ENCODE measurements around the gene PXMP4. TPM values are rescaled to one million over a fixed set of nuclear protein-coding genes. Genes with fewer than 3 reads are reported as not detected.

The PXMP4 gene
- polyA plus RNA-seq, 2 of the 4 experiments (the other 2 are of a cell fraction) = 4.5 to 6.6 TPM

GRCh38 chr20:33653218-33653899 is 66.8 kb downstream of the PXMP4 start (continued):
- TF ChIP-seq BHLHE40 (IDR thresholded peaks at IDR 0.05; ENCODE audit: low read depth, low read length) (no peak), CEBPB (IDR thresholded peaks at IDR 0.05) (no peak), EP300 (IDR thresholded peaks at IDR 0.05) (no peak), CHD4 (IDR thresholded peaks at IDR 0.05; ENCODE audit: borderline replicate concordance) (no peak), BCL3 (IDR thresholded peaks at IDR 0.05) (no peak), CTCF (IDR thresholded peaks at IDR 0.05) (peak; percentile 87), FOSB (CRISPR knock-in tag; IDR thresholded peaks at IDR 0.05) (no peak), SMC3 (IDR thresholded peaks at IDR 0.05) (peak; percentile 88), PBX3 (IDR thresholded peaks at IDR 0.05) (peak; percentile 33; the same call in 1 of the 2 replicates), HMGXB4 (CRISPR knock-in tag; IDR thresholded peaks at IDR 0.05; ENCODE audit: borderline replicate concordance) (no peak)

Other genes with a start within 250 kb of the PXMP4 start
- gene CBFA2T2, start 230.2 kb downstream of the PXMP4 start, polyA plus RNA-seq (2011; rRNA removed) = 9.4 and 10.8 TPM in 2 replicates
- gene CBFA2T2, start 230.2 kb downstream of the PXMP4 start, polyA plus RNA-seq (2017; fragmentation: RNase III; extraction: RNeasy Plus Mini Kit Qiagen cat#74134 plus additional on column Dnase treatment) = 5.2 to 6.8 TPM (median 6.7 TPM) in 3 replicates
- 0.09 and 0.10 TPM in 2 replicates for gene C20orf144, start 58.0 kb downstream of the PXMP4 start, polyA plus RNA-seq (2011; rRNA removed)
- 0.09 to 0.12 TPM (median 0.12 TPM) in 3 replicates for gene C20orf144, start 58.0 kb downstream of the PXMP4 start, polyA plus RNA-seq (2017; fragmentation: RNase III; extraction: RNeasy Plus Mini Kit Qiagen cat#74134 plus additional on column Dnase treatment)
- not detected in 2 replicates for gene ACTL10, start 53.4 kb downstream of the PXMP4 start, polyA plus RNA-seq (2011; rRNA removed)
- gene ACTL10, start 53.4 kb downstream of the PXMP4 start, polyA plus RNA-seq (2017; fragmentation: RNase III; extraction: RNeasy Plus Mini Kit Qiagen cat#74134 plus additional on column Dnase treatment) = not detected in 3 replicates
- gene NECAB3, start 45.9 kb downstream of the PXMP4 start, polyA plus RNA-seq (2011; rRNA removed) = 9.3 and 10.7 TPM in 2 replicates
- 17.2 to 21.6 TPM (median 19.3 TPM) in 3 replicates for gene NECAB3, start 45.9 kb downstream of the PXMP4 start, polyA plus RNA-seq (2017; fragmentation: RNase III; extraction: RNeasy Plus Mini Kit Qiagen cat#74134 plus additional on column Dnase treatment)
- gene E2F1, start 33.9 kb downstream of the PXMP4 start, polyA plus RNA-seq (2011; rRNA removed) = 17.9 and 19.4 TPM in 2 replicates
- 32.8 to 35.8 TPM (median 33.5 TPM) in 3 replicates for gene E2F1, start 33.9 kb downstream of the PXMP4 start, polyA plus RNA-seq (2017; fragmentation: RNase III; extraction: RNeasy Plus Mini Kit Qiagen cat#74134 plus additional on column Dnase treatment)
- gene ZNF341, start 11.7 kb upstream of the PXMP4 start, polyA plus RNA-seq (2011; rRNA removed) = 2.1 and 2.7 TPM in 2 replicates
- 3.6 to 4.1 TPM (median 3.8 TPM) in 3 replicates for gene ZNF341, start 11.7 kb upstream of the PXMP4 start, polyA plus RNA-seq (2017; fragmentation: RNase III; extraction: RNeasy Plus Mini Kit Qiagen cat#74134 plus additional on column Dnase treatment)
- gene CHMP4B, start 91.0 kb upstream of the PXMP4 start, polyA plus RNA-seq (2011; rRNA removed) = 75.8 and 81.3 TPM in 2 replicates
- 104 to 108 TPM (median 107 TPM) in 3 replicates for gene CHMP4B, start 91.0 kb upstream of the PXMP4 start, polyA plus RNA-seq (2017; fragmentation: RNase III; extraction: RNeasy Plus Mini Kit Qiagen cat#74134 plus additional on column Dnase treatment)

All from A549 (cell line).